Stimulated activated CD4-positive, alpha-beta T cell treated with anti-CD3 and anti-CD28 coated beads, Interleukin-15, amount 100 ng/mL, for 24 hours (primary cell): ENCODE data around the gene SPTBN1.
"Not testable (repeated sequence)": the region's sequence is repeated elsewhere in the genome, so short reads cannot be mapped to it uniquely, and the experiment has no call there.

Experiments used
- DNase-seq: peaks from one replicate; pipeline ENCODE4 v3.0.0-alpha.2; 2020

SPTBN1 gene

DNA sequence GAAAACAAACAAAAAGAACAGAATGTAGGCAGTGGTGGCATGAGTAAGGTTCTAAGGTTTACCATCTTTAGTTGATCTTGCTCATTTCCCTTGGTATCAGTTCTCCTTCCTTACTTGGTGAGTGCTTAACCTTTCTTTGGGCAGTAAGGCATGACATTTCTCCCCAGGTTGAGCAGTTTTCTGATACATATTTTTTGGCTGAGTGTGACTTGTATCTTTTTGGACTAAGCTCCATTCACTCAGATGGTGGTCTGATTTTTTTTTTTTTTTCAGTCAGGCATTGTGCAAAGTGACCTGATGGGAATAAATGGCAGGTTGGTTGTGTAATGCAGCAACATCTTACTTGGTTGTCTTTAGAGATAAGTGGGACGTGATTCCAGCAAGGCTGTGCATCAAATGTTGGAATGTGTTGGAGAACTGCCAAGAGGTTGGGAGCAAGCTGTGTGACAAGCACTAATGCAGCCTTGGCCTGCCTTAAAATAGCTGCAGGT, 15.1 kb downstream of the SPTBN1 start:
- DNase-seq, result no peak

DNA sequence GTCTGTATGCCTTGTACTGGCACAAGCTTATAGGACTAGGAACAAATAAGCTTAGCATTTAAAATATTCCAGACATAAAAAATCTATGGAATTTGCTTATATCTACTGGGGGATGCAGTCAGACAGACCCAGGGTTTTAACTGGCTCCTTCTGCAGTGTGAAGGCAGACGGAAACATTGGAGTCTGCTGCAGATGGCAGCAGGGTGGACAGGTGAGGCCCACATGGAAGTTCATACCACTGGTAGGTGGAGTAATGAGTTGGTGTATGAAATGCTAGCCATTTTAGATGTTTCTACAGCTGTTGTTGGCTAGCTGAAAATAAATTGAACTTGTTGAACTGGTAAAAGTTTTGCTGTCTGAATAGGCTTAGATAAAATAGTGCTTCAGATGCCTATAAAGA, 17.7 kb downstream of the SPTBN1 start:
- no peak for DNase-seq

DNA sequence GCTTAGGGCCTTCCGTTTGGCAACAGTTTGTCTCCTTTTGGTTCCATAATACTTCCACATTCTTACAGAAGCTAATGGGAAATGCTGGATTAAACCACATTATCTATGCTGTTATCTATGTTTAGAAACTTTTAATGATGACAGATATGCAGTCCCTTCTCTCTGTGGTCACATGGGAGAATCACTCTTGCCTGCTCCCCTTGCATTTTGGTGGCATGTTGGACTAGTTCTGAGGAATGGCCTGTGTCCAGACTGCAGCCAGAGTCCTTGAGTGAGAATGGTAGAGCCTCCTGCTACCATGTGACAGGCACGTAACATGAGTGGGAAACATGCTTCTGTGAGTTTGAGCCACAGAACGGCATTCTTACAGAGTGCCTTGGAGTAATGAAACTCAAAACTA, 19.2 kb downstream of the SPTBN1 start:
- DNase-seq, result no peak

DNA sequence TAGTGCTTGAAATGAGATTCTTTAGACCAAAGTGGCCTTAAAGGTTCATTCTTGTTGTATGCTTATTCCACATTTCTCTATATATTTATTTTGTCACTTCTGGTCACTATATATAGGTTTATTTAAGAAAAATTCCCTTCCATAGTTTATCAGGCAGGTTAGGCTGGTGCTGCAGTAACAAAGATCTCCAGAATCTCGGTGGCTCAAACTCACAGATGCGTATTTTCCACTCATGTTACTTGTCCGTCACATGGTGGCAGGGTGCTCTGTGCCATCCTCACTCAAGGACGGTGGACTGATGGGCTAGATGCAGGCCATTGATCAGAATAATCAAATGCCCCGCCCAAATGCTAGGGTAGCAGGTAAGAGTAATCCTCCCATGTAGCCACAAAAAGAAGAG, 19.8 kb downstream of the SPTBN1 start:
- no peak for DNase-seq

DNA sequence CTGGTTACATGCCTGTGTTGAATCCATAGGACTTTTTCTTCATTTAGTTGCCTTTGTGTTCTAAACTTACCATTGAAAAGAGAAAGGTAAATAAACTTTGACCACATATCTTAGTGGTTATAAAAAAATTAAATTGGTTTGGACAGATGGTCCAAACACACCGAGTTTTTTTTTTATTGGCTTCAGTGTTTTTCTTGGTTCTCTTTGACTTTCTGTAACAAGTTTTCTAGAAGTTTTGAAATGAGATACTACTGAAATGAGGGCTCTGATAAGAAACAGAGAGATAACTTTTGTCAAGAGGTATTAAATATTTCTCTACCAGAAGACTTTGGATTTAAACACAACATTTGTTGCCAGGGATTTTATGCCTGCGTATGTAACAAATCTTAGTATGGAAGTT, 20.7 kb downstream of the SPTBN1 start:
- DNase-seq, result no peak

DNA sequence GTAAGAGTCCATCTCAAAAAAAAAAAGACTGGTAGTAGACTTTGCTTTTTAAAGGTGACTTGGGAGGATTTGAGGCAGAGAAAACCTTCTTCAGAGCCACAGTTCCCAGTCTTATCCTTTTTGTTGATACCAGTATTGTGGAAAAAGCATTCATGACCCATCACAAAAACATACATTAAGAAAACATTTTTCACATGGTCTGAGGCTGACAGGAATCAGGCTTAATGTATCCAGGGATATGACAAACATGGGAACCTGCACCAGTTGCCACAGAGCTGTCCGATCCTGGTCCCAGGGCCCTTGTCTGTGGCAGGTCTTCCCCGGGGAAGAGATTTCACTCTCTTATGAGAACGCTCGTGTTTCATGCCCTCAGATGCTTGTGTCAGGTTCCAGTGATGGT, 21.8 kb downstream of the SPTBN1 start:
- no peak for DNase-seq

DNA sequence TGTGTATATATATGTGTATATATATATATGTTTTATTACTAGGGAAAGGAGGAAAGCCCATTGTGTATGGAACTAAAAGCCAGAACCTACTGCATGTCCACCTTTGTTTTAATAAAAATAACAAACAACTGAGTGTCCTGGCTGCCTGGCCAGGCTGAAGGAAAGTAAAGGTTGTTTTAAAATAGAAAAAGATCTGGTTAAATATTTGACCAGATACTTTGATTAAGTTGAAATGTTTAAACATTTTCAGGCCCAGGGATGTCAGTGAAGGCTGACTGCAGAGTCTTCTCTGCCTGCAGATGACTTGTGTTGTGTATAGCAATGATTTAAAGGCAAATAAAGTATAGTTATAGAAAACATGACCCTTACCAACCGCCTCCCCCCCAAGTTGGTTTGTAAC, 22.8 kb downstream of the SPTBN1 start:
- no peak for DNase-seq

DNA sequence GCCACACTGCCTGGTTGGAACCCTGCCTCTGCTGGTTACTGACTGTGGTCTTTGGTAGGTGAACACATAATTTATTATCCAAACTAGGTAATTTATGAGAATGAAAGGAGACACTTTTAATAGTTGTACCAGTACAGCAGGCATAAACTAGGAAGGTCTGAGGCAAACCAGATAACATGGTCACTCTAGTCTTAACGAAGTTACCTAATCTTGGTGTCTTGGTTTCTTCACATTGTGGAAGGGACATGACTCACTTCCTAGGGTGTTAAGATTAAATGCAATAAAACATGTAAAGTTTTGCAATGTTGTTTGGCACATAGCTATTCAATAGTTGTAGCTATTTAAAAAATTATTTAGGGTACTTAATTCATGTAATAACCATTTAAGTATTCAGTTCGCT, 23.3 kb downstream of the SPTBN1 start:
- DNase-seq, result no peak

DNA sequence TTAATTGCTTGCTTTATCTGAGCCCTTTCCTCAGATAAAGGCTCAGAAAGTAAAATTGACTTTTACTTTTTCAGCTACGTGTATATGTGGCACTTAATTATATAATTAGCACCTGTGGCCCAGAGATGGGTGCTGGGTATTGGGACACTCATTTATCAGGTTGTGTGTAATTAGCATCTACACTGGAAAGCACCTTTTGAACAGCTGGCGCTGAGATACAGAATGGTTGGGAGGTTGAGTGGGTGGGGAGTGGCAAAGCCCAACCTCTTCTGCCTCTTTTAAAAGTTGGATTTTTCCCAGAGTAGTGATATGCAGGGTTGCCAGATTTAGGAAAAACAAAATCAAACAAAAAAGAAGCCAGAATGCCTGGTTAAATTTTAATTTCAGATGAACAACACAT, 23.9 kb downstream of the SPTBN1 start:
- DNase-seq, result no peak

DNA sequence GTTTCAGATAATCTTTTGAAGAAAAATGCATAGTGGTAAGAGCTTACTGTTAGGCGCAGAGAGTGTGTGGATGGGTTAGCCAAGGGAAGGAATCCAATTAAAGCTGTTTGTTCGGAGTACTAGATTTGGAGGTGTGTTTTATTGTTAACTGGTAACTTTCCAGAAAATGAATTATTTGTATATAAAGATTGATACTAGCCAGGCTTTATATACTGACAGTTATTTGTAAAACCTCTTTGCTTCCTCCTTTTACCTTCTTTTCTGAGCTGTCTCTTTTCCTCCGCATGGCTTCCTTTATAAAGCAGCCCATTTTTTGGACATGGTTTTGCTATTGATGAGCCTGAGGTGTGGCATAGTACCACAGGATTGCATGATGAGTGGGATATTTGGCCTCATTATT, 25.6 kb downstream of the SPTBN1 start:
- no peak for DNase-seq

DNA sequence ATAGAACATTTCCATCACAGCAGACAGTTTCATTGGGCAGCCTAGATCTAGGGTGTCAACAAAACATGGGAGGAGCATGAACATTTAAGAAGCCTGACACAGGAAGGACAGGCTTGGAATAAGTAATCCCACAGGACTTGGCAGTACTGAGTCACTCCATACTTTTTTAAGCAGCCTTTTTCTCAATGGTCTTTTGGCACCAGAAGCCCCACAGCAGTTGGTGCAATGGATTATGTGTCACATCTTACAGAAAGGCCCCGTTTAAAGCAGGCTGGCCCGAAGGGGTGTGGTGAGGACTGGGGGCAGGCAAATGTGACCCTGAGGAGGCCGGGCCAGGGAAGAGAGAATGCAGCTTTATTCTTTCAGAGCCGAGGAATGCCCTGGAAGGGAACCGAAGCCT, 26.6 kb downstream of the SPTBN1 start:
- DNase-seq, result no peak

DNA sequence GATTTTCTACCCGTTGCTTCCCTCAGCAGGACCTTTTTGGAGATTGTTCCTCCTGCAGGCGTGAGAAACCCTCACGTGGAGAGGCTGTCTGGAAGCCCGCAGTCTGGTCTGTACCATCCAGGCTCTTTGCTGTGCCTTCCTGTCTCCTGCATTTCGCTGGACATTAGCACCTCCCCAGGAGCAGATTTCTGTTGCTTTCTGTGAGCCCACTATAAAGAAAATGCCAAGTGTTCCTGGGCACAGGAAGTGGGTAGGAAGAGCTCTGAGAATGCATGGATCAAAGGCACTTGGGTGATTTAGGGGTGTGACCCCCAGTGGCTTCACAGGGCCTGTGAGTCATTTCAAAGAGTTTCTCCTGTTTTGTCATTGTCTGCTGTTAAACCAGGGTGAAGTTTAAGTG, 27.3 kb downstream of the SPTBN1 start:
- no peak for DNase-seq

DNA sequence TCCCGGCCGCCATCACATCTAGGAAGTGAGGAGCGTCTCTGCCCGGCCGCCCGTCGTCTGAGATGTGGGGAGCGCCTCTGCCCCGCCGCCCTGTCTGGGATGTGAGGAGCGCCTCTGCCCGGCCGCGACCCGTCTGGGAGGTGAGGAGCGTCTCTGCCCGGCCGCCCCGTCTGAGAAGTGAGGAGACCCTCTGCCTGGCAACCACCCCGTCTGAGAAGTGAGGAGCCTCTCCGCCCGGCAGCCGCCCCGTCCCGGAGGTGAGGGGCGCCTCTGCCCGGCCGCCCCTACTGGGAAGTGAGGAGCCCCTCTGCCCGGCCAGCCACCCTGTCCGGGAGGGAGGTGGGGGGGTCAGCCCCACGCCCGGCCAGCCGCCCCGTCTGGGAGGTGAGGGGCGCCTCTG, 29.6 kb downstream of the SPTBN1 start:
- not testable (repeated sequence) for DNase-seq

DNA sequence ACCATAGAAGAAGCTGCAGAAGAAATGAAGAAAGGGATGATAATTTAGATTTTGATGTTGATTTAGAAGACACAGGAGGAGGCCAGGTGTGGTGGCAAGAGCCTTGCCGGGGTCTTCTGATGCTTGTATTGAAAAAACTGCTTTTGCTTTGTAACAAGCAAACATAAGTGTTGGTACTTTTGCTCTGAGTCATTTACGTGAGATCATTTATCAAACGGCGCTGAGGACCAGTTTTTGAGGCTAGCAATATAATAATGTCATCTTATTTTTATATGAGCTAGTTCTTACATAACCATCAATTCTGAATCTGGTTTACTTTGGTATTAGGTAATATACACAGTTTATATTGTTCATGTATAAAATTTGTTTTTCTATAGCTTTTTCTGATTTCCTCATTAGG, 30.6 kb downstream of the SPTBN1 start:
- no peak for DNase-seq

DNA sequence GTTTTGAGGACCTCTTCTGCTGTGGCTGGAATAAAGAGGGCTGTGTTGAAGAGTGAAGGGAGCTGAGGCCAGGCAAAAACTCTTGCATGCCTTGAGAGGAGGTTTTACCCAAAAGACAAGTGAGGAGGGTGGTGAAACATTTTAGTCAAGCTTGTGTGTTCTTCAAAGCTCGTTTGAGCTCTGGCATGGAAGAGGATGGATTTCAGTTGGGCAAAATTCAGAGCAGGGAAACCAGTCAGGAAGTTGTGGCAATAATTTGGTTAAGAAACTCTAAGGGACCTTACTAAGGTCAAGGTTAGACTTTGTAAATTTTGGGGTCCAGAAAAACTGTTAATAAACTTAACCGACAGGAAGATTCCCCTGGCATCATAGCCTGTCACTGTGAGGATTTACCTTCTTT, 34.7 kb downstream of the SPTBN1 start:
- DNase-seq, result no peak

DNA sequence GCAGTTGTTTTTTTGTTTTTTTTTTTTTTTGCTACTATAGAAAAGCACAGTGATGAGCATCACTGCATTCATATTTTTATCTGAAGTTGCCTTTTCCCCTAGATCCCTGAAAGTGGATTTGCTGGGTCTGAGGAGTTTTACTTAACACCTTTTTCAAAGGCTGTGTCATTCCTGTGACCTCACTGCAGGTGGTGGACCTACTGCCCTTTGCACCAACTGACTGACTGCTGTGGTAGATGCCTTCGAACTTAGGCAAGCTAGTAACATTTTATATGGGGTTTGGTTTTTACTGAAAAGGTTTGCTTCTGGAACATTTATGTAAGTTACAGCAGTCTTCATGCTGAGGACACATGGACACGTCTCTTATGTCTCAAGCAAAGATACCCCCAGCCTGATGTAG, 36.2 kb downstream of the SPTBN1 start:
- DNase-seq, result no peak

DNA sequence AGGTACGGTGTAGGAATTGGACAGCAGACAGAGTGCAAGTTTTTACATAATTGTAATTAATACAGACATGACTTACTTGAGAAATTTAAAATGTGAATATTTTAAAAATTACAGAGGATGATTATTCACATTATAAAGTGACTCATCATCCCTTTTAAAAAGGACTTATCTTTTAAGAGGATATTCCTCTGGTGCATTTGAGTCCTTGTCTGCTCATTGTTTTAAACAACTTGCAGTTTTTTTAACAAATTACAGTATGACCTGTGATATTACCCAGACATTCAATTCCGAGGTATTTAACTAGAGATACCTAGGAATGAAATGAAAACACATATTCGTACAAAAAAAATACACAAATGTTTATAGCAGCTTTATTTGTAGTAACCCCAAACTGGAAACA, 38.0 kb downstream of the SPTBN1 start:
- DNase-seq, result no peak

DNA sequence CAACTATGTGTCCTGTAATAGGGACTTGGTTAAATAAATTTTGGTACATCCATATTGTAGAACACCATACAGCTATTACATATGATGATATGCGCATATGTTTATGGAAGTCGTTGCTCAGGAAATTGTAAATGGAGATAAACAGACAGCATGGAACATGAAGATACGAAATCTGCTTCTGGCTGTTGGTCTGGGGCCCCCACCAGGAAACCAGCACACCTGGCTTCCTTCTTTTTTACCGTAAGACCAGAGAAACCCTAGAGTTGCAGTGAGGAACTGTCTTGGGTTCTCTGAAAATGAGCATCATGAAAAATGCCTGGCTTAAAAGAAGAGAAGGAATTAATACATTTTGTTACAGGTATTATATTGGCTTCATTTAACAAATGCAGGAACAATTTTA, 40.8 kb downstream of the SPTBN1 start:
- DNase-seq, result no peak

DNA sequence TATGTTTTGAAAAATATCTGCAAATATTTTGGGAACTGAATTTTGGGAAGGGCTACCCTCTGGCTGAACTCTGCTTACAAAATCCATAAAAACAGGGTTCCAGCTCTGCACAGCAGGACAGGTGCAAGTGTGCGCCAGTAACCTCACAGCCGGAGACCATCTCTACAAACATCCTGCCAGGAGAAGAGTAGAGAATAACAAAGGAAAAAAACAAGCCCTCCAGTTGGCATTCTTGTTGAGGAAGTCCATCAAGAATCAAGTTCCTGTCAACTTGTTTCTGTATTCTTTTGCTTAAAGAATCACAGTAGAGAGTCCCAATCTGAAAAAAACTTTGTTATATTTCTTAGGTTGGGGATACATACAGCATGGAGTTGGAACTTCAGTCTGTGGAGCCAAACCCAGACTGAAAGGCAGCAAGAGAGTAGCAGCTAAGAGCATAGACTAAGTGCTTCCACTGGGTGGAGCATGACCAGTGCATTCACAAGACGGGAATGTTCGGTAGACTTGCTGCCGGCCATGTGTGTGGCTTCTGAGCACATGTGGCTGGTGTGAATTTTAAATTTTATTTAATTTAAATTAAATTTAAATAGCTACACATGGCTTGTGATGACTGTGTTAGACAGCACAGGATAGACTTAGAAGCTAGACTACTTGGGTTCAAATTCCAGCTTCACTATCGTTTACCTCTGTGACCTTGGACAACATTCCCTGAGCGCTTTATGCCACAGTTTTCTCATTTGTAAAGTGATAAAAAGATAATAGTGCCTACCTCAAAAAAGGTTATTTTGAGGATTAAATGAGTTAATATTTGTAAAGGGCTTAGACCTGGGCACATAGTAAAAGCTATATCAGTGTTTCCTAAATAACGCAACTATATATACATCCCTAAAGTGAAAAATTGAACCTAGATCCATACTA, 41.9 kb downstream of the SPTBN1 start:
- DNase-seq, result no peak

DNA sequence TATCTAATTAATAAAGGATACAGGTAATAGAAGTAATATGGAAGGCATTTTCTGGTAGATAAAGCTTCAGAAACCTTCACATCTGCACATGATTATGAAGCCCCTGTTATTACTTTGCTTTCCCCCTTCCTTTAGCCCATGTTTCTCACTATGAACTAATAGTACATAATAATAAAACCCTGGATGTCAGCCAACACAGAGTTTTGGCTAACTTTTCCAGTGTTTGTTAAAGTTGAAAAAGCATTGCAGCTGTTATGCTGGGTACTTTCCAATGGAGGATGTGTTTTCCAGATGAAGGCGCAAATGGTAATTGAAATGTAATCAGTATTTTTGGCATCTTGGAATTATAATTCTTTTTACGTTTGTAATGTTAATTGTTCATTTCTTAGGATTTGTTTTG, 43.5 kb downstream of the SPTBN1 start:
- no peak for DNase-seq

DNA sequence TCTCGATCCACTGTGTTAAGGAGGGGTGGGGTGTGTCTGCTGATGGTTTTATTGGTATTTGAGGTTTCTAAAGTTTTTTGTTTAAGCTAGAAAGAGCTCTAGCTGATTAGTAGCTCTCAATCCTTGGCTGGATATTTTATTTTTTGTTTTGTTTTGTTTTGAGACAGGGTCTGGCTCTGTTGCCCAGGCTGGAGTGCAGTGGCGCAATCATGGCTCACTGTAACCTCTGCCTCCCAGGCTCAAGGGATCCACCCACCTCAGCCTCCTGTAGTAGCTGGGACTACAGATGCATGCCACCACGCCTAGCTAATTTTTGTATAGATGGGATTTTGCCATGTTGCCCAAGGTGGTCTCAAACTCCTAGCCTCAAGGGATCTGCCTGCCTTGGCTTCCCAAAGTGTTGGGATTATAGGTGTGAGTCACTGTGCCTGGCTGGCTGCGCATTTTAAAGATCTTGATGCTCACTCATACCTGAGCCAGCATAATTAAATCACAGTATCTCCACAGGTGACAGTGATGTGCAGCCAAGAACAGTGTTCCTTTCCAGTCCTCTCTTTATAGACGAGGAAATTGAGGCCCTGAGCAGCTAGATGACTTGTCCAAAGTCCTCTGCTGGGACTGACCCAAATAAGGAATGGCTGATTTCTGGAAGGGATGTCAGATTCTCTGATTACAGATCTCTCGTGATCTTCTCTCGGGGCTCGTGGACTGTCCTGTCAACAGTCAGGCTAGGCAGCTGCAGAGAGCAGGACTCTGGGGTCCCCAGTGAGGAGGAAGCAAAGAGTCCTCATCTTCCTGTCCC, 44.5 kb downstream of the SPTBN1 start:
- no peak for DNase-seq

DNA sequence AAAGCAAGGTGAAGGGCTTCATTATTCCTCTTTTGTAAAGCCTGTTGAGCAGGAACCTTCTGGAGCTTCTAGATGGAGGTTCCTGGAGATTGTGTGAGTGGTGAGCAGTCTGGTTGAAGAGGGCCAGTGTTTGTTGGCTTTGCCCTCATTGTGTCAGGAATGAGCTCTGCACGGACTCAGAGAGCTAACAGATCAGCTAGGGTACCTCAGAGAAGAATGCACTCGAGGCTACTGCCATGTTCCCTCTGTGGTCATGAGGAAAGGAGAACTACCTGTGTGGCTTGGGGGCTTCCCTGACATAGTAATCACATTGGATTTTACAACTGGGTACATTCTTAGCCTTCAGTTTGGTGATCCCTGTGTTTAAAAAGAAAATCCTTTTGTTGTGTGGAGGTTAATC, 46.6 kb downstream of the SPTBN1 start:
- DNase-seq, result no peak

DNA sequence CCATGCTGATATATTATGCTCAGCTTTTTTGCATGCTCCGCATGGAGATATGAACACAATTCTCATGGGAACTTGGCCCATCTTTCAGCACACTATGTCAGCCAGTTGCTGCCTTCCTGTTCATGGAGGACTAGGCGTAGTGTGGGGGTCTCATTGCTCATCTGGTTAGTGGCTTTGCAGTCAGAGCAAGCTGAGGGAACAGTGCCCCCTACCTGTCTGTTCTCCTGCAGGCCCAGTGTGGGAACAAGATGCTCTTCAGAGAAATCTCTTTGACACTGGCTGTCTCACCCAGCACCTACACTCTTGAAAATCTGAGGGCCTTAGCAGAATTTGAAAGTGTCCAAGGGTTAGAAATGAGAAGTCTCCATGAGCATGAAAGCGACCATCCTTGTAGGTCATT, 47.1 kb downstream of the SPTBN1 start:
- DNase-seq, result peak; percentile 48

DNA sequence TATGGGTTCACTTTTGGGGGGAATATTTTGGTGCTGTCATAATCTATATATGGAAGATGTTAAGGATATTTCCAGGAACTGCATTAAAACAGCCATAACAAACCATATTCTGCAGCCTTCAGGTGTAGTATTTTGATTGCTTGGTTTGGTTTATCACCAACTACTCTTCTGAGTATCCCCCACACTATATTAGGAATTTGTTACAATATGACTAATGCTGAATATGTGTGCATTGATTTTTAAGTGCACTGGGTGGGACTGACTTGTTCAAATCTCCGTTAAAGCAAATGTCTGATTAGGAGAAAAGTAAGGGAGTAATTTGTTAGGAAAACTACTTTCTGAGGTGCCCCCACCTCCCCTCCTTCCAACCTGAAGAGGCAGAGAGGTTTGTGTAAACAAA, 47.7 kb downstream of the SPTBN1 start:
- no peak for DNase-seq
